H1 (cell line): ENCODE data around the gene ASAP2.

Experiments
- CEBPB ChIP-seq: IDR thresholded peaks from 2 replicates; pipeline ENCODE4 v1.6.1; 2012; ENCODE audit warnings: low read depth, low read length
- FOSL1 ChIP-seq: IDR thresholded peaks from 2 replicates; pipeline ENCODE4 v1.6.1; 2011; ENCODE audit warnings: mild to moderate bottlenecking, low read depth, low read length, moderate library complexity; ENCODE audit not compliant: insufficient read depth
- HDAC2 ChIP-seq, 2 experiments: fragments of 300-600 bp in 1 of 2; sonication (generic) in 1 of 2; IDR thresholded peaks; 2 replicates each; pipeline ENCODE4 v1.6.1; 2011 to 2012; ENCODE audit warnings: low read depth in 2 of 2, low read length in 2 of 2, mild to moderate bottlenecking in 2 of 2, moderate library complexity in 2 of 2, borderline replicate concordance in 1 of 2, inconsistent platforms in 1 of 2
- RAD21 ChIP-seq, 2 experiments: IDR thresholded peaks in 1 of 2; conservative IDR thresholded peaks in 1 of 2; 2 replicates each; pipeline ENCODE4 v1.6.1; 2011; ENCODE audit warnings: low read depth in 2 of 2, low read length in 2 of 2, improper control_type of control experiment in 1 of 2, inconsistent platforms in 1 of 2, mild to moderate bottlenecking in 1 of 2, moderate library complexity in 1 of 2
- TF ChIP-seq, protein P1 (sequence below), 3 experiments: IDR thresholded peaks; 1 replicate in 2 of 3; 2 replicates in 1 of 3; pipeline versions ENCODE4 v1.5.1 to v1.6.1; 2011; ENCODE audit warnings: low read length in 3 of 3, mild to moderate bottlenecking in 3 of 3, inconsistent platforms in 2 of 3, low read depth in 1 of 3, moderate library complexity in 1 of 3; ENCODE audit not compliant: insufficient read depth in 1 of 3; ENCODE audit errors: control extremely low read depth in 1 of 3
- TF ChIP-seq, protein P2 (sequence below): IDR thresholded peaks from 2 replicates; pipeline ENCODE4 v1.6.1; 2011; ENCODE audit warnings: low read depth, mild to moderate bottlenecking, low read length; ENCODE audit not compliant: insufficient read depth

DNA sequence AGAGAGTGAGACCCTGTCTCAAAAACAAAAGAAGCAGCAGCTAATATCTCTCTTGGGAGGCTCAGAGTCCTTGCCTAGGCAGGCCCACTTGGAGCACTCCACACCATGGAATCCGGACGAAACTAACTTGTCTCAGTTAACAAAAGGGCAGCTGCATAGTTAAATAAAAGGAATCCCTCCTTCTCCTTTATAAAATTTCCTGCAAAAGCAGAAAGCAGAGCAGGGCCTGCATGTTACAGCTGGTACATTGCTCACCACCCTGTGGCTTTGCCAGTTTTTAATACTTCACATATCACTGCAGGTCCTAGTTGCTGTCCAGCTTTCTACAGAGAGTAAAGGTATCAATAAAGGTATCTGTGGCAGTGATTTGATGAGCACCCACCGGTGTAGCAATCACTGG, 93.6 kb downstream of the ASAP2 start:
- TF ChIP-seq, protein P1, sequence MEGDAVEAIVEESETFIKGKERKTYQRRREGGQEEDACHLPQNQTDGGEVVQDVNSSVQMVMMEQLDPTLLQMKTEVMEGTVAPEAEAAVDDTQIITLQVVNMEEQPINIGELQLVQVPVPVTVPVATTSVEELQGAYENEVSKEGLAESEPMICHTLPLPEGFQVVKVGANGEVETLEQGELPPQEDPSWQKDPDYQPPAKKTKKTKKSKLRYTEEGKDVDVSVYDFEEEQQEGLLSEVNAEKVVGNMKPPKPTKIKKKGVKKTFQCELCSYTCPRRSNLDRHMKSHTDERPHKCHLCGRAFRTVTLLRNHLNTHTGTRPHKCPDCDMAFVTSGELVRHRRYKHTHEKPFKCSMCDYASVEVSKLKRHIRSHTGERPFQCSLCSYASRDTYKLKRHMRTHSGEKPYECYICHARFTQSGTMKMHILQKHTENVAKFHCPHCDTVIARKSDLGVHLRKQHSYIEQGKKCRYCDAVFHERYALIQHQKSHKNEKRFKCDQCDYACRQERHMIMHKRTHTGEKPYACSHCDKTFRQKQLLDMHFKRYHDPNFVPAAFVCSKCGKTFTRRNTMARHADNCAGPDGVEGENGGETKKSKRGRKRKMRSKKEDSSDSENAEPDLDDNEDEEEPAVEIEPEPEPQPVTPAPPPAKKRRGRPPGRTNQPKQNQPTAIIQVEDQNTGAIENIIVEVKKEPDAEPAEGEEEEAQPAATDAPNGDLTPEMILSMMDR (IDR thresholded peaks at IDR 0.05; ENCODE audit: control extremely low read depth in 1 of 3, insufficient read depth in 1 of 3, low read depth in 1 of 3, low read length in 3 of 3), result no peak
- TF ChIP-seq HDAC2 (IDR thresholded peaks at IDR 0.05; ENCODE audit: borderline replicate concordance in 1 of 2, low read depth in 2 of 2, low read length in 2 of 2) (no peak), RAD21 (IDR thresholded peaks at IDR 0.05 in 1 of 2, conservative IDR thresholded peaks at IDR 0.05 in 1 of 2; ENCODE audit: low read depth in 2 of 2, low read length in 2 of 2) (no peak), FOSL1 (no peak), CEBPB (no peak)
- TF ChIP-seq, protein P2, sequence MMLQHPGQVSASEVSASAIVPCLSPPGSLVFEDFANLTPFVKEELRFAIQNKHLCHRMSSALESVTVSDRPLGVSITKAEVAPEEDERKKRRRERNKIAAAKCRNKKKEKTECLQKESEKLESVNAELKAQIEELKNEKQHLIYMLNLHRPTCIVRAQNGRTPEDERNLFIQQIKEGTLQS, result no peak
